ENCODE data around the gene USP3.

The USP3 gene

DNA sequence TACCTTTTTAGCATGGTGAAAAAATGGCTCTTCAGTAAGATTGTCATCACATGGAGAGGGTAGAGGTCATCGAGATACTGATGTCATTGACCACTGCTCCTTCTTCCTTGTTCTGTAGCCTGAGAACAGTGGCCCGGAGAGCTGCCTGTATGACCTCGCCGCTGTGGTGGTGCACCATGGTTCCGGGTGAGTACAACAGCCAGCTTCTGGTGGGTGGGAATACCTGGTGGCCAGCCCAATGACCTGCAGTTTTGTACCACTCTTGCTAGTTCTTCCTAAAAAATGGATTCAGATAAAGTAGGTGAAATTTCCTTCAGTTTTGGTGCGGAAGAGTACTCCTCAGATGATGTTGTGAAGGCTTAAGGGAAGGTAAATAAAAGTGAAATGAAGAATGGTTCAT, 84.4 kb downstream of the USP3 start:
- Histone ChIP-seq H3K27ac (ENCODE audit: low read length) (no peak overlapping the region), H3K27me3 (ENCODE audit: insufficient read depth, low read length, poor library complexity) (no peaks in the 10 kb centered on the region), H3K4me2 (ENCODE audit: insufficient read depth, low read length) (no peak overlapping the region), H3K4me3 (ENCODE audit: low read depth in 1 of 2, low read length in 2 of 2) (no peak overlapping the region), H3K9me3 (ENCODE audit: insufficient read depth, low read length, severe bottlenecking) (no peaks in the 10 kb centered on the region), H3K9ac (ENCODE audit: low read depth, low read length) (no peak overlapping the region), H3K4me1 (ENCODE audit: insufficient read depth, low read length) (no peaks in the 10 kb centered on the region), H4K20me1 (ENCODE audit: insufficient read depth, low read length) (no peaks in the 10 kb centered on the region), H3K79me2 (ENCODE audit: insufficient read depth, low read length) (no peaks in the 10 kb centered on the region), H3K36me3 (ENCODE audit: insufficient read depth, low read length) (peaks cover 45% of the 10 kb centered on the region), H2AFZ (ENCODE audit: low read depth, low read length) (no peak overlapping the region)
- no peak for ATAC-seq (ENCODE audit: insufficient read depth, low read depth)
- no peak for TF ChIP-seq EZH2 (IDR thresholded peaks at IDR 0.05; ENCODE audit: borderline replicate concordance, low read depth, low read length, severe bottlenecking)
- no peak for TF ChIP-seq CTCF (IDR thresholded peaks at IDR 0.05; ENCODE audit: borderline replicate concordance, extremely low read depth, low read length, poor library complexity, severe bottlenecking)
- no peak for DNase-seq

- Histone ChIP-seq H3K4me3 (ENCODE audit: low read depth in 1 of 2, low read length in 2 of 2) (no peak overlapping the region), H3K4me2 (ENCODE audit: insufficient read depth, low read length) (no peak overlapping the region), H4K20me1 (ENCODE audit: insufficient read depth, low read length) (no peaks in the 10 kb centered on the region), H3K36me3 (ENCODE audit: insufficient read depth, low read length) (peaks cover 41% of the 10 kb centered on the region), H3K9me3 (ENCODE audit: insufficient read depth, low read length, severe bottlenecking) (no peaks in the 10 kb centered on the region), H3K79me2 (ENCODE audit: insufficient read depth, low read length) (no peaks in the 10 kb centered on the region), H2AFZ (ENCODE audit: low read depth, low read length) (no peak overlapping the region), H3K4me1 (ENCODE audit: insufficient read depth, low read length) (no peaks in the 10 kb centered on the region), H3K27me3 (ENCODE audit: insufficient read depth, low read length, poor library complexity) (no peaks in the 10 kb centered on the region), H3K9ac (ENCODE audit: low read depth, low read length) (no peak overlapping the region), H3K27ac (ENCODE audit: low read length) (no peak overlapping the region)
- TF ChIP-seq CTCF (IDR thresholded peaks at IDR 0.05; ENCODE audit: borderline replicate concordance, extremely low read depth, low read length, poor library complexity, severe bottlenecking) (no peak), EZH2 (IDR thresholded peaks at IDR 0.05; ENCODE audit: borderline replicate concordance, low read depth, low read length, severe bottlenecking) (no peak)
- DNase-seq, result no peak
- ATAC-seq (ENCODE audit: insufficient read depth, low read depth), result peak; percentile 29; the same call in 1 of the 3 replicates
Observed at GRCh38 chr15:63593705-63594671, 89.6 kb downstream of the USP3 start.

DNA sequence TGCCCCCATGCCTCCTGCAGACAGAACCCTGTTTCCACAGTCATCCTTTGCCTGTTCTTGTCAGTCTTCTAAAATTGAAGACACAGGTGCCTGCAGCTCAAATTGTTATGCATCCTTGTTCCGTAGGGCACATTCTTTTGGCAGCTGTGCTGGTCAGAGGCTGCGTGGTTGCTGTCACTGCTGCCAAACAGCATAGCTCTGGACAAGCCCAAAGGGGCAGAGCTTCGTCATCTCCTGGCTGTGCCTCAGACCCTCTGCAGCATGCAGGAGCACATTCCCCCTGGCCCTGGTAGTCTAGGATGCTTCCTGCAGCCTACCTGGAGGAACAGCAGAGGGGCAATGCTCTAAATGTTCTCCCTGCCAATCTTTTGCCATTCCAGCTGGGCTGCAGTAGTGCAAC, 90.7 kb downstream of the USP3 start:
- Histone ChIP-seq H3K27me3 (ENCODE audit: insufficient read depth, low read length, poor library complexity) (no peaks in the 10 kb centered on the region), H2AFZ (ENCODE audit: low read depth, low read length) (no peak overlapping the region), H4K20me1 (ENCODE audit: insufficient read depth, low read length) (no peaks in the 10 kb centered on the region), H3K36me3 (ENCODE audit: insufficient read depth, low read length) (peaks cover 30% of the 10 kb centered on the region), H3K79me2 (ENCODE audit: insufficient read depth, low read length) (no peaks in the 10 kb centered on the region), H3K9ac (ENCODE audit: low read depth, low read length) (no peak overlapping the region), H3K9me3 (ENCODE audit: insufficient read depth, low read length, severe bottlenecking) (no peaks in the 10 kb centered on the region), H3K4me3 (ENCODE audit: low read depth in 1 of 2, low read length in 2 of 2) (no peak overlapping the region), H3K4me1 (ENCODE audit: insufficient read depth, low read length) (peaks cover 1% of the 10 kb centered on the region), H3K27ac (ENCODE audit: low read length) (no peak overlapping the region), H3K4me2 (ENCODE audit: insufficient read depth, low read length) (no peak overlapping the region)
- no peak for DNase-seq
- no peak for ATAC-seq (ENCODE audit: insufficient read depth, low read depth)
- TF ChIP-seq EZH2 (IDR thresholded peaks at IDR 0.05; ENCODE audit: borderline replicate concordance, low read depth, low read length, severe bottlenecking) (no peak), CTCF (IDR thresholded peaks at IDR 0.05; ENCODE audit: borderline replicate concordance, extremely low read depth, low read length, poor library complexity, severe bottlenecking) (no peak)

All from DND-41 (cell line).